Spleen (tissue), 7 donors: Measurements from ENCODE around the gene ABCA13.

Experiments used
- POLR2AphosphoS5 ChIP-seq, 3 donors: sonication (generic); formaldehyde crosslinking; IDR thresholded peaks; one replicate each; pipeline ENCODE4 v1.5.1; 2017; ENCODE audit warnings: antibody characterized with exemption in 3 of 3
- TF ChIP-seq, protein P1 (sequence below), 11 experiments: fragments of 200-600 bp in 7 of 11; fragments of 450-650 bp in 4 of 11; sonication (generic) in 4 of 11; IDR thresholded peaks in 8 of 11; conservative IDR thresholded peaks in 3 of 11; 1 replicate in 7 of 11; 2 replicates in 4 of 11; pipeline versions ENCODE4 v1.4.0 to v1.8.0; 2016 to 2021; ENCODE audit warnings: antibody characterized with exemption in 11 of 11, inconsistent platforms in 4 of 11, mild to moderate bottlenecking in 1 of 11
- donor health status: DM: no; HTN: no; CAD: no; lungs with moderate emphysema.
- donor health status: DM: no; HTN: no; CAD: no.
- donor health status: DM: no; HTN: no; CAD: no.

- TF ChIP-seq, protein P1, sequence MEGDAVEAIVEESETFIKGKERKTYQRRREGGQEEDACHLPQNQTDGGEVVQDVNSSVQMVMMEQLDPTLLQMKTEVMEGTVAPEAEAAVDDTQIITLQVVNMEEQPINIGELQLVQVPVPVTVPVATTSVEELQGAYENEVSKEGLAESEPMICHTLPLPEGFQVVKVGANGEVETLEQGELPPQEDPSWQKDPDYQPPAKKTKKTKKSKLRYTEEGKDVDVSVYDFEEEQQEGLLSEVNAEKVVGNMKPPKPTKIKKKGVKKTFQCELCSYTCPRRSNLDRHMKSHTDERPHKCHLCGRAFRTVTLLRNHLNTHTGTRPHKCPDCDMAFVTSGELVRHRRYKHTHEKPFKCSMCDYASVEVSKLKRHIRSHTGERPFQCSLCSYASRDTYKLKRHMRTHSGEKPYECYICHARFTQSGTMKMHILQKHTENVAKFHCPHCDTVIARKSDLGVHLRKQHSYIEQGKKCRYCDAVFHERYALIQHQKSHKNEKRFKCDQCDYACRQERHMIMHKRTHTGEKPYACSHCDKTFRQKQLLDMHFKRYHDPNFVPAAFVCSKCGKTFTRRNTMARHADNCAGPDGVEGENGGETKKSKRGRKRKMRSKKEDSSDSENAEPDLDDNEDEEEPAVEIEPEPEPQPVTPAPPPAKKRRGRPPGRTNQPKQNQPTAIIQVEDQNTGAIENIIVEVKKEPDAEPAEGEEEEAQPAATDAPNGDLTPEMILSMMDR (IDR thresholded peaks at IDR 0.05 in 8 of 11, conservative IDR thresholded peaks at IDR 0.05 in 3 of 11) = no peak
- TF ChIP-seq POLR2AphosphoS5 (IDR thresholded peaks at IDR 0.05) = no peak
Measured at GRCh38 chr7:48628793-48629349, 457.6 kb downstream of the ABCA13 start.
